Upper lobe of left lung (tissue), 4 donors: ENCODE data around the gene TUBA1C.

Experiments
- CTCF ChIP-seq, 6 experiments: fragments of 450-650 bp in 4 of 6; fragments of 200-600 bp in 2 of 6; sonication (generic) in 2 of 6; IDR thresholded peaks; one replicate each; pipeline ENCODE4 v1.5.1; 2016 to 2019; ENCODE audit warnings: antibody characterized with exemption in 6 of 6
- POLR2A ChIP-seq, 4 donors: fragments of 450-650 bp; IDR thresholded peaks; one replicate each; pipeline ENCODE4 v1.5.1; 2016 to 2017; ENCODE audit warnings: antibody characterized with exemption in 4 of 4, mild to moderate bottlenecking in 2 of 4
- POLR2AphosphoS5 ChIP-seq, 2 donors: sonication (generic); formaldehyde crosslinking; IDR thresholded peaks; one replicate each; pipeline ENCODE4 v1.5.1; 2017; ENCODE audit warnings: antibody characterized with exemption in 2 of 2

GRCh38 chr12:49243631-49244030, 21.3 kb upstream of the TUBA1C start:
- TF ChIP-seq POLR2AphosphoS5 (IDR thresholded peaks at IDR 0.05) (no peak), CTCF (IDR thresholded peaks at IDR 0.05) (no peak), POLR2A (IDR thresholded peaks at IDR 0.05) (no peak)
